Measurements from ENCODE around the gene MS4A4E.

The MS4A4E gene

DNA sequence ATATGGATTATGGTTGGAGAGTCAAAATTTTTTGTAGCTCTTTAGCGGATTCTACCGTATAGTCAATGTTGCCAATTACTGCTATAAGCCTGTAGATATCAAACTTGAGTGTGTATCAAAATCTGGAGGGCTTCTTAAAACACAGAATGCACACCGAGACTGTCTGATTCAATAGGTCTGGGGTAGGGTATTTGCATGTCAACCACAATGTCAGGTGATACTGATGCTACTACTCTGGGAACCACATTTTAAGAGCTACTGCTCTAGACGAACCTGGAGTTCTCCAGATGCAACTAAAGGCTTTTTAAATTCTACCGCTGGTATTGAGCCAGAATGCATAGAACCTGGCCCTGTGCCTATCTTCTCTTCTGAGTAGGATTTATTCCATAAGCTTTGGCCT lies 21.7 kb upstream of the MS4A4E start:
- CTCF ChIA-PET, result interaction anchor here (0.6 to 2.5 kb wide), 18 partner anchors 11 to 633 kb away, joined by 3 to 30 read pairs (median 4); no protein-coding TSS in a partner anchor

GRCh38 chr11:60263402-60263801 lies 20.5 kb upstream of the MS4A4E start:
- CTCF ChIA-PET, result interaction anchor here (1.2 to 2.3 kb wide), 3 partner anchors 12 to 100 kb away, joined by 3 to 7 read pairs (median 5); no protein-coding TSS in a partner anchor
- no peak overlapping the region for H3K27ac ChIP-seq (ENCODE audit: extremely low read depth, low read depth, low read length)

More for the DNA sequence above, 21.7 kb upstream of the MS4A4E start:
- no peak for TF ChIP-seq ZXDB (tag by site-specific recombination; IDR thresholded peaks at IDR 0.05)
- no peak for TF ChIP-seq ZNF792 (tag by site-specific recombination; IDR thresholded peaks at IDR 0.05)
- TF ChIP-seq, protein P1, sequence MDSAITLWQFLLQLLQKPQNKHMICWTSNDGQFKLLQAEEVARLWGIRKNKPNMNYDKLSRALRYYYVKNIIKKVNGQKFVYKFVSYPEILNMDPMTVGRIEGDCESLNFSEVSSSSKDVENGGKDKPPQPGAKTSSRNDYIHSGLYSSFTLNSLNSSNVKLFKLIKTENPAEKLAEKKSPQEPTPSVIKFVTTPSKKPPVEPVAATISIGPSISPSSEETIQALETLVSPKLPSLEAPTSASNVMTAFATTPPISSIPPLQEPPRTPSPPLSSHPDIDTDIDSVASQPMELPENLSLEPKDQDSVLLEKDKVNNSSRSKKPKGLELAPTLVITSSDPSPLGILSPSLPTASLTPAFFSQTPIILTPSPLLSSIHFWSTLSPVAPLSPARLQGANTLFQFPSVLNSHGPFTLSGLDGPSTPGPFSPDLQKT (IDR thresholded peaks at IDR 0.05; ENCODE audit: borderline replicate concordance, low read depth, low read length), result no peak
- TF ChIP-seq GLIS2 (tag by site-specific recombination; IDR thresholded peaks at IDR 0.05), result no peak
- TF ChIP-seq ZBTB48 (tag by site-specific recombination; IDR thresholded peaks at IDR 0.05), result no peak
- no peak for TF ChIP-seq ZNF830 (tag by site-specific recombination; IDR thresholded peaks at IDR 0.05; ENCODE audit: low read depth)
- TF ChIP-seq ZNF785 (tag by site-specific recombination; IDR thresholded peaks at IDR 0.05), result no peak
- no peak for TF ChIP-seq ZNF677 (tag by site-specific recombination; IDR thresholded peaks at IDR 0.05)
- TF ChIP-seq ZBTB44 (tag by site-specific recombination; IDR thresholded peaks at IDR 0.05), result no peak
- TF ChIP-seq, protein P2, sequence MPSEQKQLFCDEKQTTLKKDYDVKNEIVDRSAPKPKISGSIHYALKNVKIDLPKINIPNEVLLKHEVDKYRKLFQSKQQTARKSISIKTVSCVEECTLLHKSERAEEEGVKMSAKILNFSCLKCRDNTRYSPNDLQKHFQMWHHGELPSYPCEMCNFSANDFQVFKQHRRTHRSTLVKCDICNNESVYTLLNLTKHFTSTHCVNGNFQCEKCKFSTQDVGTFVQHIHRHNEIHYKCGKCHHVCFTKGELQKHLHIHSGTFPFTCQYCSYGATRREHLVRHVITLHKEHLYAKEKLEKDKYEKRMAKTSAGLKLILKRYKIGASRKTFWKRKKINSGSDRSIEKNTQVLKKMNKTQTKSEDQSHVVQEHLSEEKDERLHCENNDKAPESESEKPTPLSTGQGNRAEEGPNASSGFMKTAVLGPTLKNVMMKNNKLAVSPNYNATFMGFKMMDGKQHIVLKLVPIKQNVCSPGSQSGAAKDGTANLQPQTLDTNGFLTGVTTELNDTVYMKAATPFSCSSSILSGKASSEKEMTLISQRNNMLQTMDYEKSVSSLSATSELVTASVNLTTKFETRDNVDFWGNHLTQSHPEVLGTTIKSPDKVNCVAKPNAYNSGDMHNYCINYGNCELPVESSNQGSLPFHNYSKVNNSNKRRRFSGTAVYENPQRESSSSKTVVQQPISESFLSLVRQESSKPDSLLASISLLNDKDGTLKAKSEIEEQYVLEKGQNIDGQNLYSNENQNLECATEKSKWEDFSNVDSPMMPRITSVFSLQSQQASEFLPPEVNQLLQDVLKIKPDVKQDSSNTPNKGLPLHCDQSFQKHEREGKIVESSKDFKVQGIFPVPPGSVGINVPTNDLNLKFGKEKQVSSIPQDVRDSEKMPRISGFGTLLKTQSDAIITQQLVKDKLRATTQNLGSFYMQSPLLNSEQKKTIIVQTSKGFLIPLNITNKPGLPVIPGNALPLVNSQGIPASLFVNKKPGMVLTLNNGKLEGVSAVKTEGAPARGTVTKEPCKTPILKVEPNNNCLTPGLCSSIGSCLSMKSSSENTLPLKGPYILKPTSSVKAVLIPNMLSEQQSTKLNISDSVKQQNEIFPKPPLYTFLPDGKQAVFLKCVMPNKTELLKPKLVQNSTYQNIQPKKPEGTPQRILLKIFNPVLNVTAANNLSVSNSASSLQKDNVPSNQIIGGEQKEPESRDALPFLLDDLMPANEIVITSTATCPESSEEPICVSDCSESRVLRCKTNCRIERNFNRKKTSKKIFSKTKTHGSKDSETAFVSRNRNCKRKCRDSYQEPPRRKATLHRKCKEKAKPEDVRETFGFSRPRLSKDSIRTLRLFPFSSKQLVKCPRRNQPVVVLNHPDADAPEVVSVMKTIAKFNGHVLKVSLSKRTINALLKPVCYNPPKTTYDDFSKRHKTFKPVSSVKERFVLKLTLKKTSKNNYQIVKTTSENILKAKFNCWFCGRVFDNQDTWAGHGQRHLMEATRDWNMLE (tag by site-specific recombination; conservative IDR thresholded peaks at IDR 0.05; ENCODE audit: low read depth), result no peak
- TF ChIP-seq ZNF555 (tag by site-specific recombination; conservative IDR thresholded peaks at IDR 0.05), result no peak
- TF ChIP-seq KLF10 (tag by site-specific recombination; IDR thresholded peaks at IDR 0.05), result no peak
- no peak for TF ChIP-seq ZNF335 (tag by site-specific recombination; conservative IDR thresholded peaks at IDR 0.05)
- no peak for TF ChIP-seq ZNF670 (tag by site-specific recombination; IDR thresholded peaks at IDR 0.05; ENCODE audit: low read depth)
- no peak for TF ChIP-seq ZNF660 (tag by site-specific recombination; IDR thresholded peaks at IDR 0.05)
- Histone ChIP-seq H3K4me3 (ENCODE audit: low read depth, low read length) (no peak overlapping the region), H3K4me1 (ENCODE audit: control insufficient read depth, insufficient read depth, low read length) (no peaks in the 10 kb centered on the region), H3K27ac (ENCODE audit: extremely low read depth, low read depth, low read length) (no peak overlapping the region), H3K36me3 (ENCODE audit: control insufficient read depth in 2 of 2, insufficient read depth in 1 of 2, low read length in 2 of 2) (no peaks in the 10 kb centered on the region), H3K9me3 (ENCODE audit: control insufficient read depth, insufficient read depth, low read depth, low read length) (no peaks in the 10 kb centered on the region)
- POLR2A ChIA-PET, result no interaction called here

More at GRCh38 chr11:60263402-60263801, 20.5 kb upstream of the MS4A4E start:
- Histone ChIP-seq H3K4me1 (ENCODE audit: control insufficient read depth, insufficient read depth, low read length) (no peaks in the 10 kb centered on the region), H3K36me3 (ENCODE audit: control insufficient read depth in 2 of 2, insufficient read depth in 1 of 2, low read length in 2 of 2) (no peaks in the 10 kb centered on the region), H3K9me3 (ENCODE audit: control insufficient read depth, insufficient read depth, low read depth, low read length) (no peaks in the 10 kb centered on the region), H3K4me3 (ENCODE audit: low read depth, low read length) (no peak overlapping the region)
- TF ChIP-seq ZNF16 (tag by site-specific recombination; IDR thresholded peaks at IDR 0.05; ENCODE audit: low read depth) (no peak), ZNF426 (tag by site-specific recombination; IDR thresholded peaks at IDR 0.05) (no peak), PATZ1 (tag by site-specific recombination; IDR thresholded peaks at IDR 0.05) (no peak), ZNF580 (tag by site-specific recombination; IDR thresholded peaks at IDR 0.05) (no peak)
- POLR2A ChIA-PET, result no interaction called here

Measured in HEK293 (cell line).